GM21360 (cell line): ENCODE data around the gene GCLC.
A peak's percentile ranks its signal among the peaks of the same experiment; 100 is the strongest.

ENCODE experiments used
- ATAC-seq: cut with Tn5 transposase; IDR thresholded peaks from one replicate; pipeline ENCODE4 v1.9.1; 2021; ENCODE audit warnings: mild to moderate bottlenecking, moderate library complexity; ENCODE audit not compliant: unreplicated experiment

GCLC gene

DNA sequence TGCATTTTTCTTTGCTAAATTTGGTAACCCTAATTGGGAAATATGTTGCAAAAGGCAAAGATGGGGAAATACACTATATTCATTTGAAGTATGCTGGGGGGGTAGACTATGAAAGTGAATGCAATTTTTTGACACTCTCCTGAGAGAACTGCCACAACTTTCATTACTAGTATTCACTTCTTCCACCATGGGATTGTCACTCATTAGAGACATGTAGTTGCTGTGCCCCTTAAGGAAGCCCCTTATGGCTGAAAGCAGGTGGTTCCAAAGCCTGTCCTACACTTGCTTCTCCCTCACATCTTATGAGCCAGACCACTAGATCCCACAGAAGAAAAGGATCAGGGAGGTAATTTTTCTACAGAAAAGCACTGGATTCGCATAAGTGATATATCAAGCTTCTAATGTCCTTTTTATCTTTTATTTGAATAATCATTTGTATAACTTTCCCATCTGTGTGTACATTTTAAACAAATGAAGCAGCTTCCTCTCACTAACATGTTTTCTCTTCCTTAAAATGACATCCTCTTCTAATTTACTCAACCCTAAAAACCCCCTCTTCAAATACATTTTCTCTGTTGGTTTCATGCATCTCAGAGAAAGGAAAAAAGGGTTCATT is 83.8 kb downstream of the GCLC start:
- ATAC-seq = peak; percentile 82

- no peak for ATAC-seq
Measured at GRCh38 chr6:53458105-53458866, 86.6 kb downstream of the GCLC start.

GRCh38 chr6:53456809-53457208 is 88.1 kb downstream of the GCLC start:
- no peak for ATAC-seq

GRCh38 chr6:53455678-53456077 is 89.2 kb downstream of the GCLC start:
- no peak for ATAC-seq

GRCh38 chr6:53451165-53451564 is 93.7 kb downstream of the GCLC start:
- no peak for ATAC-seq

- ATAC-seq = no peak
Measured at GRCh38 chr6:53447865-53448264, 97.0 kb downstream of the GCLC start.
